K562 (cell line): ENCODE data around the gene PARD3B. TPM values are rescaled to one million over a fixed set of nuclear protein-coding genes. Genes with fewer than 3 reads are reported as not detected.

Experiments
- ATAC-seq: fragments of 200-7000 bp; cut with Tn5 transposase; 3 replicates; pipeline ENCODE4 v1.9.1; 2020; ENCODE audit warnings: moderate library complexity
- BruUV-seq: library from RNA; stranded (reverse); fragments of 400-500 nt; replicated peaks from 2 replicates; lab custom pipeline; 2021; lab: Mats Ljungman, UMichigan
- CTCF ChIA-PET: fragments of 300-600 bp; formaldehyde crosslinking; extraction: SDS; loops from one replicate; lab custom pipeline; 2021; ENCODE audit warnings: low intra/inter-chr PET ratio; lab: Yijun Ruan, JAX
- POLR2A ChIA-PET: fragments of 300-600, 350-650 bp; sonication (Branson Sonifier 250); formaldehyde crosslinking; extraction: SDS; loops from one replicate; lab custom pipeline; 2021; ENCODE audit warnings: antibody characterized with exemption, inconsistent platforms; lab: Yijun Ruan, JAX
- DNase-seq, 4 experiments: peaks; one replicate each; pipeline versions ENCODE4 v3.0.0 to v3.0.0-alpha.2; 2011 to 2018; ENCODE audit warnings: low spot score in 3 of 4, mixed read lengths in 3 of 4; ENCODE audit errors: extremely low read depth in 1 of 4
- FAIRE-seq: peaks from 2 replicates; lab custom pipeline; 2011; peaks lifted over from hg19 to GRCh38; lab: Jason Lieb, UNC
- H2AFZ ChIP-seq: 2 replicates; pipeline ENCODE4 v1.6.0; 2011; ENCODE audit warnings: low read depth, low read length, control low read depth, inconsistent platforms
- H3K27ac ChIP-seq: fragments of 200-600 bp; 3 replicates; pipeline ENCODE4 v1.8.0; 2011; ENCODE audit warnings: low read depth, mild to moderate bottlenecking, control low read depth, inconsistent platforms, low read length, moderate library complexity, mixed read lengths; ENCODE audit errors: extremely low read depth
- H3K27me3 ChIP-seq, 2 experiments: fragments of 300-600 bp in 1 of 2; 2 replicates in 1 of 2; 3 replicates in 1 of 2; pipeline versions ENCODE4 v1.6.0 to v1.8.0; 2011; ENCODE audit warnings: inconsistent platforms in 2 of 2, low read length in 2 of 2, mild to moderate bottlenecking in 1 of 2, mixed read lengths in 1 of 2, moderate library complexity in 1 of 2; ENCODE audit not compliant: control insufficient read depth in 2 of 2, insufficient read depth in 2 of 2
- H3K36me3 ChIP-seq: fragments of 300-600 bp; 3 replicates; pipeline ENCODE4 v1.8.0; 2011; ENCODE audit warnings: mild to moderate bottlenecking, low read length, inconsistent platforms; ENCODE audit not compliant: control insufficient read depth, insufficient read depth
- H3K4me1 ChIP-seq, 2 experiments: fragments of 200-600 bp in 1 of 2; replicated peaks in 1 of 2; 2 replicates in 1 of 2; 3 replicates in 1 of 2; pipeline versions ENCODE4 v1.5.1 to v1.8.0; 2011; ENCODE audit warnings: inconsistent platforms in 2 of 2, low read length in 2 of 2, mild to moderate bottlenecking in 1 of 2, mixed read lengths in 1 of 2, moderate library complexity in 1 of 2; ENCODE audit not compliant: control insufficient read depth in 2 of 2, insufficient read depth in 2 of 2
- H3K4me2 ChIP-seq: 2 replicates; pipeline ENCODE4 v1.6.1; 2011; ENCODE audit warnings: low read length, control low read depth, inconsistent platforms, mixed read lengths; ENCODE audit not compliant: insufficient read depth
- H3K4me3 ChIP-seq: fragments of 200-600 bp; sonication (generic), shearing (Covaris generic); 2 replicates; pipeline ENCODE4 v1.5.1; 2016; ENCODE audit warnings: control low read depth, inconsistent platforms
- H3K79me2 ChIP-seq: fragments of 200-600 bp; 3 replicates; pipeline ENCODE4 v1.8.0; 2011; ENCODE audit warnings: low read length, inconsistent platforms; ENCODE audit not compliant: control insufficient read depth, insufficient read depth
- H3K9ac ChIP-seq, 2 experiments: 2 replicates each; pipeline versions ENCODE4 v1.6.0 to v1.6.1; 2011; ENCODE audit warnings: low read depth in 2 of 2, low read length in 2 of 2, control low read depth in 1 of 2, inconsistent platforms in 1 of 2, mild to moderate bottlenecking in 1 of 2, mixed read lengths in 1 of 2; ENCODE audit not compliant: insufficient read depth in 1 of 2
- H3K9me1 ChIP-seq: one replicate; pipeline ENCODE4 v1.6.0; 2011; ENCODE audit warnings: inconsistent platforms, mild to moderate bottlenecking, low read length, moderate library complexity; ENCODE audit not compliant: control insufficient read depth, insufficient read depth
- H3K9me3 ChIP-seq: replicated peaks from 2 replicates; pipeline ENCODE4 v1.5.1; 2011; ENCODE audit warnings: low read depth, low read length, inconsistent platforms; ENCODE audit not compliant: control insufficient read depth, insufficient read depth
- H4K20me1 ChIP-seq: replicated peaks from 2 replicates; pipeline ENCODE4 v1.6.1; 2011; ENCODE audit warnings: low read length, inconsistent platforms, mixed read lengths; ENCODE audit not compliant: control insufficient read depth, insufficient read depth
- DDX20 ChIP-seq: fragments of 450-650 bp; IDR thresholded peaks from 2 replicates; pipeline ENCODE4 v1.6.1; 2016; ENCODE audit warnings: missing genetic modification characterization, low read depth, mild to moderate bottlenecking, missing compliant biosample characterization, moderate library complexity
- FOXA1 ChIP-seq: fragments of 450-650 bp; IDR thresholded peaks from 2 replicates; pipeline ENCODE4 v1.6.1; 2016; ENCODE audit warnings: mild to moderate bottlenecking, borderline replicate concordance
- GABPA ChIP-seq: fragments of 200-800 bp; sonication (Bioruptor generic); conservative IDR thresholded peaks from 2 replicates; pipeline ENCODE4 v1.6.1; 2016; ENCODE audit warnings: low read depth, missing genetic modification characterization, missing compliant biosample characterization
- HNRNPLL ChIP-seq: fragments of 200-400 bp; formaldehyde crosslinking; IDR thresholded peaks from 2 replicates; pipeline ENCODE4 v1.6.1; 2017; ENCODE audit warnings: low read length, low read depth, mild to moderate bottlenecking; ENCODE audit not compliant: poor library complexity, severe bottlenecking
- MED1 ChIP-seq: sonication (generic); formaldehyde crosslinking; IDR thresholded peaks from 2 replicates; pipeline ENCODE4 v1.8.1; 2023; ENCODE audit warnings: missing genetic modification reagents, borderline replicate concordance
- PHB ChIP-seq: fragments of 250-450 bp; sonication (Bioruptor Pico); IDR thresholded peaks from 2 replicates; pipeline ENCODE4 v1.5.0; 2021
- SMARCA4 ChIP-seq: fragments of 450-650 bp; IDR thresholded peaks from 2 replicates; pipeline ENCODE4 v1.6.1; 2016
- SPI1 ChIP-seq: IDR thresholded peaks from 2 replicates; pipeline ENCODE4 v1.6.1; 2011; ENCODE audit warnings: low read depth, low read length, control low read depth, borderline replicate concordance
- SRSF9 ChIP-seq: fragments of 200-400 bp; formaldehyde crosslinking; IDR thresholded peaks from 2 replicates; pipeline ENCODE4 v1.6.1; 2017; ENCODE audit warnings: low read depth, low read length, borderline replicate concordance
- TSC22D4 ChIP-seq: fragments of 450-650 bp; IDR thresholded peaks from 2 replicates; pipeline ENCODE4 v1.6.1; 2016; ENCODE audit warnings: missing genetic modification characterization, missing biosample characterization, control low read depth
- ZNF239 ChIP-seq: fragments of 250-450 bp; sonication (Bioruptor Pico); IDR thresholded peaks from 2 replicates; pipeline ENCODE4 v1.4.0; 2020; ENCODE audit warnings: mild to moderate bottlenecking
- ZNF274 ChIP-seq: IDR thresholded peaks from 2 replicates; pipeline ENCODE4 v1.6.1; 2011; ENCODE audit warnings: low read depth, mild to moderate bottlenecking, low read length, moderate library complexity, borderline replicate concordance
- ZNF785 ChIP-seq: fragments of 250-450 bp; sonication (Bioruptor Pico); IDR thresholded peaks from 2 replicates; pipeline ENCODE4 v1.4.0; 2020; ENCODE audit warnings: mild to moderate bottlenecking
- WGBS: fragments of 100-300 bp; shearing (Covaris generic); methylation state at CpG from one replicate; pipeline ENCODE4 v1.1.6; 2016; ENCODE audit warnings: low coverage, mixed read lengths; ENCODE audit not compliant: insufficient coverage; ENCODE audit errors: missing lambda C conversion rate; 5-methylcytosine and 5-hydroxymethylcytosine counted together
- in situ Hi-C: fragments of 300-500 bp; cut with MboI; formaldehyde crosslinking; loops from 4 replicates; pipeline ENCODE4 v1.15.0; 2018; ENCODE audit warnings: inconsistent platforms, mixed read lengths
- intact Hi-C: fragments of 100-400 bp; cut with micrococcal nuclease; formaldehyde crosslinking; loops from 2 replicates; pipeline ENCODE4 v1.14.2; 2022
- polyA plus RNA-seq, 8 experiments: library from polyadenylated mRNA; depleted of rRNA in 4 of 8; stranded (reverse) in 5 of 8; unstranded in 3 of 8; fragments of >200 nt; fragmentation: Nextera tagmentation in 2 of 8; fragmentation: Illumina TruSeq in 1 of 8; extraction: Ambion mirVana in 2 of 8; extraction: Trizol in 1 of 8; gene quantifications; 2 replicates each; pipeline versions ENCODE4 v1.2.1 to v1.2.3, GENCODE V29; 2011 to 2014; ENCODE audit warnings: inconsistent platforms in 1 of 8, missing spikeins in 1 of 8
- total RNA-seq, 7 experiments: library from RNA; depleted of rRNA in 6 of 7; stranded (reverse); fragments of >200 nt in 6 of 7; fragmentation: Illumina TruSeq in 2 of 7; extraction: Trizol in 2 of 7; gene quantifications; 2 replicates each; pipeline versions ENCODE4 v1.2.1 to v1.2.3, GENCODE V29; 2011 to 2021; ENCODE audit warnings: low replicate concordance in 1 of 7
- TF ChIP-seq, protein P1 (sequence below): sonication (generic); formaldehyde crosslinking; IDR thresholded peaks from 2 replicates; pipeline ENCODE4 v1.8.0; 2022; ENCODE audit warnings: mild to moderate bottlenecking, missing genetic modification reagents
- TF ChIP-seq, protein P2 (sequence below): fragments of 450-650 bp; formaldehyde crosslinking; IDR thresholded peaks from 2 replicates; pipeline ENCODE4 v1.4.0; 2020; ENCODE audit warnings: mild to moderate bottlenecking, moderate library complexity

The PARD3B gene
- total and polyA plus RNA-seq, 9 of the 15 experiments (the other 6 are each of a cell fraction or from before 2014, with no cell fraction given), result 0.15 to 3.0 (median 1.1) TPM

DNA sequence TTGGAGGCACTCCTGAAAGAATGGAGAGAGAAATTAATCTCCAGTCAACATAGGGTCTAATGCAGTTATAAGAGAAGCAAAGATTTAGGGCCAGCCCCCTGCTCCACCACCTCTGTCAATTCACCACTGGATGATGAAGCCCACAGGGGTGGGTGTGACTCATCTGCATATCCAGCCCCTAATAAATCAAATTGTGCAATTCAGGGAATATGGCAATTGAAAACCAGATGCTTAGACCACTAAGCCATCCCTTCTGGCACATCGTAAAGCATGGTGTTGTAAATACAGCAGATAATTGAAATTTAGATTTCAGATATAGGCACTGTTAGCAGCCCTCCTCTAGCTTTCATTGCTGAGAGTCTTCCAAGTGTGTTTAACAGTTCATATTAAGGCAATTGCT, 541.4 kb downstream of the PARD3B start:
- DNase-seq, result no peak
- intact Hi-C loops (no loop called here), in situ Hi-C loops (no loop called here)
- CTCF ChIA-PET, result no interaction called here
- POLR2A ChIA-PET, result no interaction called here
- FAIRE-seq, result no peak
- Histone ChIP-seq H4K20me1 (no peaks in the 10 kb centered on the region), H3K9me3 (no peaks in the 10 kb centered on the region), H3K27me3 (no peaks in the 10 kb centered on the region), H3K36me3 (no peaks in the 10 kb centered on the region), H3K79me2 (no peaks in the 10 kb centered on the region), H3K9me1 (no peaks in the 10 kb centered on the region), H2AFZ (no peak overlapping the region), H3K4me2 (no peak overlapping the region), H3K4me3 (no peak overlapping the region), H3K4me1 (no peaks in the 10 kb centered on the region; a peak in 1 of 5 replicates), H3K9ac (no peak overlapping the region), H3K27ac (no peak overlapping the region)
- TF ChIP-seq FOXA1 (no peak), SMARCA4 (no peak), ZNF274 (no peak), SRSF9 (no peak), ZNF239 (CRISPR knock-in tag) (no peak), MED1 (CRISPR knock-in tag) (no peak), GABPA (tag) (no peak), HNRNPLL (no peak), ZNF785 (no peak), DDX20 (tag) (no peak), SPI1 (no peak), PHB (CRISPR knock-in tag) (no peak), TSC22D4 (no peak)
- TF ChIP-seq, protein P1, sequence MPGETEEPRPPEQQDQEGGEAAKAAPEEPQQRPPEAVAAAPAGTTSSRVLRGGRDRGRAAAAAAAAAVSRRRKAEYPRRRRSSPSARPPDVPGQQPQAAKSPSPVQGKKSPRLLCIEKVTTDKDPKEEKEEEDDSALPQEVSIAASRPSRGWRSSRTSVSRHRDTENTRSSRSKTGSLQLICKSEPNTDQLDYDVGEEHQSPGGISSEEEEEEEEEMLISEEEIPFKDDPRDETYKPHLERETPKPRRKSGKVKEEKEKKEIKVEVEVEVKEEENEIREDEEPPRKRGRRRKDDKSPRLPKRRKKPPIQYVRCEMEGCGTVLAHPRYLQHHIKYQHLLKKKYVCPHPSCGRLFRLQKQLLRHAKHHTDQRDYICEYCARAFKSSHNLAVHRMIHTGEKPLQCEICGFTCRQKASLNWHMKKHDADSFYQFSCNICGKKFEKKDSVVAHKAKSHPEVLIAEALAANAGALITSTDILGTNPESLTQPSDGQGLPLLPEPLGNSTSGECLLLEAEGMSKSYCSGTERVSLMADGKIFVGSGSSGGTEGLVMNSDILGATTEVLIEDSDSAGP (CRISPR knock-in tag), result no peak
- TF ChIP-seq, protein P2, sequence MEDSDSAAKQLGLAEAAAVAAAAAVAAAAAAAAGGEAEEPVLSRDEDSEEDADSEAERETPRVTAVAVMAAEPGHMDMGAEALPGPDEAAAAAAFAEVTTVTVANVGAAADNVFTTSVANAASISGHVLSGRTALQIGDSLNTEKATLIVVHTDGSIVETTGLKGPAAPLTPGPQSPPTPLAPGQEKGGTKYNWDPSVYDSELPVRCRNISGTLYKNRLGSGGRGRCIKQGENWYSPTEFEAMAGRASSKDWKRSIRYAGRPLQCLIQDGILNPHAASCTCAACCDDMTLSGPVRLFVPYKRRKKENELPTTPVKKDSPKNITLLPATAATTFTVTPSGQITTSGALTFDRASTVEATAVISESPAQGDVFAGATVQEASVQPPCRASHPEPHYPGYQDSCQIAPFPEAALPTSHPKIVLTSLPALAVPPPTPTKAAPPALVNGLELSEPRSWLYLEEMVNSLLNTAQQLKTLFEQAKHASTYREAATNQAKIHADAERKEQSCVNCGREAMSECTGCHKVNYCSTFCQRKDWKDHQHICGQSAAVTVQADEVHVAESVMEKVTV (CRISPR knock-in tag), result no peak
- no TSS peak for BruUV-seq
- no peak for ATAC-seq
- WGBS, result 57% methylated on average over 1 of the region's 1 CpG
